ENCODE results near the gene SOSTDC1.
A peak's percentile ranks its signal among the peaks of the same experiment; 100 is the strongest.
"Not testable (repeated sequence)": the region's sequence is repeated elsewhere in the genome, so short reads cannot be mapped to it uniquely, and the experiment has no call there.

The SOSTDC1 gene

GRCh38 chr7:16455591-16455990, 9.9 kb downstream of the SOSTDC1 start:
- H3K27me3 ChIP-seq = no peaks in the 10 kb centered on the region
- no peaks in the 10 kb centered on the region for H3K4me1 ChIP-seq
- no peak overlapping the region for H3K4me3 ChIP-seq (ENCODE audit: low read depth, low read length)
- H3K9me3 ChIP-seq = no peaks in the 10 kb centered on the region
- no peaks in the 10 kb centered on the region for H3K36me3 ChIP-seq
- DNase-seq = no peak
- no peak for TF ChIP-seq CTCF (IDR thresholded peaks at IDR 0.05; ENCODE audit: low read depth, low read length)

GRCh38 chr7:16450366-16450765, 15.2 kb downstream of the SOSTDC1 start:
- peak; percentile 31 for DNase-seq
- Histone ChIP-seq H3K36me3 (no peaks in the 10 kb centered on the region), H3K4me3 (ENCODE audit: low read depth, low read length) (no peak overlapping the region), H3K4me1 (no peaks in the 10 kb centered on the region), H3K27me3 (no peaks in the 10 kb centered on the region), H3K9me3 (no peaks in the 10 kb centered on the region)
- TF ChIP-seq CTCF (IDR thresholded peaks at IDR 0.05; ENCODE audit: low read depth, low read length) = no peak

- H3K4me1 ChIP-seq = no peaks in the 10 kb centered on the region
- no peak for TF ChIP-seq CTCF (IDR thresholded peaks at IDR 0.05; ENCODE audit: low read depth, low read length)
- no peaks in the 10 kb centered on the region for H3K27me3 ChIP-seq
- H3K36me3 ChIP-seq = no peaks in the 10 kb centered on the region
- DNase-seq = no peak
- no peak overlapping the region for H3K4me3 ChIP-seq (ENCODE audit: low read depth, low read length)
- no peaks in the 10 kb centered on the region for H3K9me3 ChIP-seq
Observed at GRCh38 chr7:16447876-16448275, 17.7 kb downstream of the SOSTDC1 start.

GRCh38 chr7:16446508-16446907, 19.0 kb downstream of the SOSTDC1 start:
- H3K36me3 ChIP-seq = no peaks in the 10 kb centered on the region
- H3K9me3 ChIP-seq = no peaks in the 10 kb centered on the region
- TF ChIP-seq CTCF (IDR thresholded peaks at IDR 0.05; ENCODE audit: low read depth, low read length) = no peak
- H3K27me3 ChIP-seq = no peaks in the 10 kb centered on the region
- no peaks in the 10 kb centered on the region for H3K4me1 ChIP-seq
- no peak overlapping the region for H3K4me3 ChIP-seq (ENCODE audit: low read depth, low read length)
- DNase-seq = no peak

GRCh38 chr7:16443871-16444270, 21.7 kb downstream of the SOSTDC1 start:
- not testable (repeated sequence) for H3K27me3 ChIP-seq; DNase-seq; H3K9me3 ChIP-seq; H3K4me3 ChIP-seq (ENCODE audit: low read depth, low read length); H3K4me1 ChIP-seq; H3K36me3 ChIP-seq

- no peak for TF ChIP-seq CTCF (IDR thresholded peaks at IDR 0.05; ENCODE audit: low read depth, low read length)
Observed at GRCh38 chr7:16438988-16439387, 26.6 kb downstream of the SOSTDC1 start.

GRCh38 chr7:16436306-16436705, 29.2 kb downstream of the SOSTDC1 start:
- no peak for TF ChIP-seq CTCF (IDR thresholded peaks at IDR 0.05; ENCODE audit: low read depth, low read length)
- H3K9me3 ChIP-seq = no peaks in the 10 kb centered on the region
- no peaks in the 10 kb centered on the region for H3K27me3 ChIP-seq
- H3K4me3 ChIP-seq (ENCODE audit: low read depth, low read length) = no peak overlapping the region
- no peak for DNase-seq
- H3K4me1 ChIP-seq = peaks cover 3% of the 10 kb centered on the region; the same call in 1 of the 2 replicates
- no peaks in the 10 kb centered on the region for H3K36me3 ChIP-seq

More at GRCh38 chr7:16438988-16439387, 26.6 kb downstream of the SOSTDC1 start:
- H3K4me1 ChIP-seq = peaks cover 3% of the 10 kb centered on the region; the same call in 1 of the 2 replicates
- no peaks in the 10 kb centered on the region for H3K36me3 ChIP-seq
- H3K4me3 ChIP-seq (ENCODE audit: low read depth, low read length) = no peak overlapping the region
- no peaks in the 10 kb centered on the region for H3K27me3 ChIP-seq
- no peak for DNase-seq
- no peaks in the 10 kb centered on the region for H3K9me3 ChIP-seq
